ENCODE measurements around the gene MTRFR.

GRCh38 chr12:123245678-123246077 is 12.4 kb downstream of the MTRFR start:
- TF ChIP-seq EZH2phosphoT487 (IDR thresholded peaks at IDR 0.05; ENCODE audit: low read depth) (no peak), CTCF (IDR thresholded peaks at IDR 0.05; ENCODE audit: low read depth, low read length) (no peak)
